GM21367 (cell line): ENCODE data around the gene INPP5A.
"Not testable (repeated sequence)": the region's sequence is repeated elsewhere in the genome, so short reads cannot be mapped to it uniquely, and the experiment has no call there.

Source experiments
- ATAC-seq: cut with Tn5 transposase; IDR thresholded peaks from one replicate; pipeline ENCODE4 v1.9.1; 2021; ENCODE audit not compliant: unreplicated experiment

The INPP5A gene

DNA sequence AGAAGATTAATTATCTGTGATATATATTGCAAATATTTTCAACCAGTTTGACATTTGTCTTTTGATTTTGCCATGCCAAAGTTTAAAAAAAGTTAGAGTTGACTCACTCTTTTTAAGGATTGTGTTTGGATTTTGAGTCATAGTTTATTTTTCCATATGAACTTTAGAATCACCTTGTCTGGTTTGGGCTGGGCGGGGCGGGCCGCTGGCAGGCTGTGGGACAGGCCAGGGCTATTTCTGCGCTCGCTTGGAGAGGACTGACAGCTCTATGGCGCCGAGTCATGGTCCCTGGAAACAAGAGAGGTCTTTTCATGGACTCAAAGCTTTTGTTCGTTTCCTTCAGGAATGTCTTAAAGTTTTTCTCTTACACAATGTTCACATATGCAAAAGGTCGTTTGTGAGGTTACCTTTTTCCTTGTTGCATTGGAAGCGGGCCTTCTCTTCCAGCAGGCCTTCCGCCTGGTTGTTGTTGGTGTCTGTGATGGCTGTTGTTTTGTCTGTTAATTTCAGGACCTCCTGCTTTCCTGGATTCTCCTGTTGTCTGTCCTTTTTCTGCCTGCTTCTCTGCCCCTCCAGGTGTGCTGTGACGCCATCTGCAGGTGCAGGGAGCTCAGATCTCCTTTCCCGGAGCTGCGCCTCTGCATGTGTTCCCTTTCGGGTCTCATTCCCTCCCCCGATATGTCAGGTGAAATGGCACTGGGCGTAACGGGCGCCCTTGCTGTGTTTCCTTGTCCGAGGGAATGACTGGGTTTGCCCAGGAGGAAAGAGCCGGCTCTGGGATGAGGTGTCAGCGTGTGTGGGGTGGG, 53.8 kb downstream of the INPP5A start:
- ATAC-seq, result no peak

DNA sequence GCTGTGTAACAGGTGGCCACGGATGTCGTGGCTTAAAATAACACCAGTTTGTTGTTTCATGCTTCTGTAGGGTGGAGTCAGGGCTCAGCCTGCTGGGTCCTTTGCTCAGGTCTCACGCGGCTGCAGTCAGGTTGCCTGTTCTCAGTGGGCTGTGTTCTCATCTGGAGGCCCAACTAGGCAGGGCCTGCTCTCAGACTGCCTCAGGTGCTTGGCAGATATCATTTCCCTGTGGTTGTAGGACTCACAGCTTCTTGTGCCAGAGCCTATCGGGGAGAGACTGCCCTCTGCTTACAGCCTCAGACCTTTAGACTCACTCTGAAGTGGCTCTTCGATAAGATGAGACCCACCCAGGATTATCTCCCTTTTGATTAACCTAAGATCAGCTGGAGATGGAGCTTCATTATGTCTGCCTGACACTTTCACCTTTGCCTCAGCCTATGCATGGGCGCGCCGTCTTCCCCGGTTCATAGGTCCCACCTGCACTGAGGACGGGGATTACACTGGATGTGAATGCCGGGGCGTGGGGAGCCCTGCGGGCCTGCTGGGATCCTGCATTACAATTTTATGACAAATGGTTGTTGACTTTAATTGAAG, 55.3 kb downstream of the INPP5A start:
- no peak for ATAC-seq

DNA sequence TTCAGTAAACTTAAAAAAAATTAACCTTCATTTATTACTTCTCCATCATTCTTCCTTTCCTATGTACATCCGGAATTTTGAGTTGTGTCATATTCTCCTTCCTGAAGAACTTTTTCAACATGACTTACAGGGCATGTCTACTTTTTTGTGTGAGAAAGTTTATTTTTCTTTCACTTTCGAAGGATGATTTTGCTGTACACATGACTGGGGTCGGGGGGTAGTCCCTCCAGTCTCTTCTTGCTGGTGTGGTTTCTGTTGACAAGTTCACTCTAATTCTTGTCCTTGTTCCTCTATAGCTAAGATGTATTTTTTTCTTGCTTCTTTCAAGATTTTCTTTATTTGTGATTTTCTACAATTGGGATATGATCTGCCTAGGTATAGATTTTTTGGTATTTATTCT, 55.8 kb downstream of the INPP5A start:
- peak; percentile 60 for ATAC-seq

DNA sequence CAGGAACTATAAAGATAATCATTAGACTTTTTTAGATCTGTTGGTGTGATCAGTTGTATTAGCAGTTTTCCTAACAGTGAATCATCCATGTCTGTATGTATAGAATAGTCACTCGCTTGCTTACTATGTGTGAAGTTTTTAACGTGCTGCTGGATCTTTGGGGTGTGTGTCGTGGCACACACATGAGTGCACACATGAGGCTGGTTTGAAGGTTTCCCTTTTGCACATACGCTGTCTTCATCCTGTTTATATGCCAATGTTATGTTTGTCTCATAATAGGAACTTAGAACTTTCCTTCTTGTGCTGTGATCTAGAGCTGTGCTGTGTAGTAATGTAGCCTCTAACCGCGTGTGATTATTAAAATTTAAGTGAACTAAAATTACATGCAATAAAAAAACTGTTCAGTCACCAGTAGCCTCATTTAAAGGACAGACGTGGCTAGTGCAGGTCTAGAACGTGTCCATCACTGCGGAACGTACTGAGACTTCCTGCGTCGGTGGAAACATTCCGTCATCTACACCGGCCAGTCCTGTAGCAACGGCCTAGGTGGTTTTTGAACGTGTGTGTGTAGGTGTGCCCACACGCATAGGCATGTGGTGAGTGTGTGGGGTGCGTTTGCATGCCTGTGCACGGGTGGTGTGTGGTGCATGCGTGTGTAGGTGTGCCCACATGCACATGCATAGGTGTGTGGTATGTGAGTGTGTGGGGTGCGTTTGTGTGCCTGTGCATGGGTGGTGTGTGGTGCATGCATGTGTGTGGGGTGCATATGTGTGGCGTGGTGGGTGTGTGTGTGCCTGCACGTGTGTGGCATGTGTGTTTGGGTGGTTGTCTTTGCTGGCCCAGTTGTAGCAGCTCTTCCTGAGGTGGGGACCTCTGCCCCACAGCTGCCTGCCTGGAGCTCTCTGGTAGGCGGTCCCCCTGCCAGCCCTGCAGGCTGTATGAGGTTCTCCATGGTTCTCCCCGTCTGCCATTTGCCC, 56.6 kb downstream of the INPP5A start:
- peak; percentile 35 for ATAC-seq

DNA sequence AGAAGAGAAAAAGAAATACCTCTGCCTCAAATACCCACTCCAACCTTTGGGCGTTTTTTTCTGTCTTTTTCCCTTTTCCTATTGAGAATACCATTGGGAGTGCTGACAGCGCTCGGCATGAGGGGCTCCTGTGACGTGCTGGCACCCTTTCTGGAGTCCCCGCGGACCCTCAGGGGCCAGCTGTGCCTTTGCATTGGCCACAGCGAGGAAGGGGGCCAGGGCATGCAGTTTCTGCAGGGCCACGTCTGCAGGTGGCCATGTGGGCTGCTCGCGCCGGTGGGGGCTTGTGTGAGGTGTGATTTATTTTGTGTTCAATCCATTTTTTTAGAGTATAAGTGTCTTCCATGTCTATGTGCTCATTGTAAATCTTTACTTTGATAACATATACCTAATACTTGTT, 57.4 kb downstream of the INPP5A start:
- no peak for ATAC-seq

DNA sequence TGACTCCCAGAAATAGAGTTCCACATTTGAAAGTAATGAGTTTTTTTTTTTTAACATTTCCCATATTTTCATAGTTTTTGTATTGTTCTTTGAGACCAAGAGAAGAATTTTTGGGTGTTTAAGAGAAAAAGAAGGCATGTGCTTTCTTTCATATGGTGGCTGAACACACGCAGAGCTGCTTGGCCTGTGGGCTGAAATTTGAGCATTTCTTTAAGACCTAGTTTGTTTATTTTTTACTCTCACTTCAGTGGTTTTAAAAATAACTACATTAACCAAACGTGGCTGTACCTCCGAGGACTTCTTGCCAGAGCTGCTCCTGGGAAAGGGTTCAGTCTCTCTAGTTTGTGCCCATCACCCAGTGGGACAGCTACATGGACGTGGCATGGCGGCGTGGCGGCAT, 58.3 kb downstream of the INPP5A start:
- no peak for ATAC-seq

DNA sequence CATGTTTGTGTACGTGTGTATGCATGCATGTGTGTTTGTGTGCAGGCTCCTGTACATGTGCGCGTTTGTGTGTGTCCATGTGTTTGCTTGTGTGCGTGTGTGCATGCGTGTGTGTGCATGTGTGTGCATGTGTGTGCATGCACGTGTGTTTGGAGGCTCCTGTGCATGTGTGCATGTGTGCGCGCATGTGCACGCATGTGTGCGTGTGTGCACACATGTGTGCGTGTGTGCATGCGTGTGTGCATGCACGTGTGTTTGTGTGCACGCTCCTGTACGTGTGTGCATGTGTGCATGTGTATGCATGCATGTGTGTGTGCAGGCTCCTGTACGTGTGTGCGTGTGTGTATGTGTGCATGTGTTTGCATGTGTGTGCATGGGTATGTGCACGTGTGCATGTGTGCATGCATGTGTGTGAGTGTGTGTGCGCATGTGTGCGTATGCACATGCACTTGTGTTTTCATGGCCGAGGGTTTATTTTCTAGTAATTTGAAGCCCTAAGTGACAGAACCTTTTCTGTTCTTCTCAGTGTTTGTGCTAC, 59.2 kb downstream of the INPP5A start:
- ATAC-seq, result no peak

DNA sequence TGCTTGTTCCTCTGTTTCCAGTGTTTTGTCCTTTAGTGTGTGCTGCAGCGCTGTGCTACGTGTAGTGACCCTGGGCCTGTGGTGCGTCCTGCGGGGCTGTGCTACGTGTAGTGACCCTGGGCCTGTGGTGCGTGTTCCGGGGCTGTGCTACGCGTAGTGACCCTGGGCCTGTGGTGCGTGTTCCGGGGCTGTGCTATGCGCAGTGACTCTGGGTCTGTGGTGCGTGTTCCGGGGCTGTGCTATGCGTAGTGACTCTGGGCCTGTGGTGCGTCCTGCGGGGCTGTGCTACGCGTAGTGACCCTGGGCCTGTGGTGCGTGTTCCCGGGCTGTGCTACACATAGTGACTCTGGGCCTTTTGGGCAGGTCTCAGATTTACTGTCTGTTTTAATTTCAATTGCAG, 60.1 kb downstream of the INPP5A start:
- no peak for ATAC-seq

DNA sequence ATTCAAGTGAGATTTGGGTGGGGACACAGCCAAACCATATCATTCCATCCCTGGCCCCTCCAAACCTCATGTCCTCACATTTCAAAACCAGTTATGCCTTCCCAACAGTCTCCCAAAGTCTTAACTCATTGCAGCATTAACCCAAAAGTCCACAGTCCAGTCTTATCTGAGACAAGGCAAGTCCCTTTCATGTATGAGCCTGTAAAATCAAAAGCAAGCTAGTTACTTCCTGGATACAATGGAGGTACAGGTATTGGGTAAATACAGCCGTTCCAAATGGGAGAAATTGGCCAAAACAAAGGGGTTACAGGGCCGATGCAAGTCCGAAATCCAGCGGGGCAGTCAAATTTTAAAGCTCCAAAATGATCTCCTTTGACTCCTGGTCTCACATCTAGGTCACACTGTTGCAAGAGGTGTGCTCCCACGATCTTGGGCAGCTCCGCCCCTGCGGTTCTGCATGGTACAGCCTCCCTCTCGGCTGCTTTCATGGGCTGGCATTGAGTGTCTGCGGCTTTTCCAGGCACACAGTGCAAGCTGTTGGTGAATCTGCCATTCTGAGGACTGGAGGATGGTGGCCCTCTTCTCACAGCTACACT, 61.5 kb downstream of the INPP5A start:
- ATAC-seq, result not testable (repeated sequence)

DNA sequence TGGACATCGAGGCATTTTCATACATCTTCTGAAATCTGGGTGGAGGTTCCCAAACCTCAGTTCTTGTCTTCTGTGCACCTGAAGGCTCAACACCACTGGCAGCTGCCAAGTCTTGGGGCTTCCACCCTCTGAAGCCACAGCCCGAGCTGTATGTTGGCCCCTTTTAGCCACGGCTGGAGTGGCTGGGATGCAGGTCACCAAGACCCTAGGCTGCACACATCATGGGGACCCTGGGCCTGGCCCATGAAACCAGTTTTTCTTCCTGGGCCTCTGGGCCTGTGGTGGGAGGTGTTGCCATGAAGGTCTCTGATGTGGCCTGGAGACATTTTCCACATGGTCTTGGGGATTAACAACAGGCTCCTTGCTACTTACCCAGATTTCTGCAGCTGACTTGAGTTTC, 62.1 kb downstream of the INPP5A start:
- no peak for ATAC-seq

DNA sequence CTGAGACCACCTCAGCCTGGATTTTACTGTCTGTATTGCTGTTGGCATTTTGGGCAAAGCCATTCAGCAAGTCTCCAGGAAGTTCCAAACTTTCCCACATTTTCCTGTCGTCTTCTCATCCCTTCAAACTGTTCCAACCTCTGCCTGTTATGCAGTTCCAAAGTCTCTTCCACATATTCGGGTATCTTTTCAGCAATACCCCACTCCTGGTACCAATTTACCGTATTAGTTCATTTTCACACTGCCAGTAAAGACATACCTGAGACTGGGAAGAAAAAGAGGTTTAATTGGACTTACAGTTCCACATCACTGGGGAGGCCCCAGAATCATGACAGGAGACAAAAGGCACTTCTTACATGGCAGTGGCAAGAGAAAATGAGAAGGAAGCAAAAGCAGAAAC, 62.8 kb downstream of the INPP5A start:
- ATAC-seq, result no peak

DNA sequence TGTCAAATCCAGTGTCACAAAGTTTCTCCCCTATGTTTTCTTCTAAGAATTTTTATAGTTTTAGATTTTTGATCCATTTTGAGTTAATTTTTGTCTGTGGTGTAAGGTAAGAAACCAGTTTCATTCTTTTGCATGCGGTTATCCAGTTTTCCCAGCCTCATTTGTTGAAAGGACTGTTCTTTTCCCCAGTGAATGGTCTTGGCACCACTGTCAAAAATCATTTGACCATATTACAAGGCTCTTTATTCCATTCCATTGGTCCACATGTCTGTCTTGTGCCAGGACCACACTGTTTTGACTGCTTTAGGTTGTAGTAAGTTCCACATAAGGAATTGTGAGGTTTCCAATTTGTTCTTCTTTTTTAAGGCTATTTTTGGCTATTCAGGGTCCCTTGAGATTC, 64.0 kb downstream of the INPP5A start:
- no peak for ATAC-seq

DNA sequence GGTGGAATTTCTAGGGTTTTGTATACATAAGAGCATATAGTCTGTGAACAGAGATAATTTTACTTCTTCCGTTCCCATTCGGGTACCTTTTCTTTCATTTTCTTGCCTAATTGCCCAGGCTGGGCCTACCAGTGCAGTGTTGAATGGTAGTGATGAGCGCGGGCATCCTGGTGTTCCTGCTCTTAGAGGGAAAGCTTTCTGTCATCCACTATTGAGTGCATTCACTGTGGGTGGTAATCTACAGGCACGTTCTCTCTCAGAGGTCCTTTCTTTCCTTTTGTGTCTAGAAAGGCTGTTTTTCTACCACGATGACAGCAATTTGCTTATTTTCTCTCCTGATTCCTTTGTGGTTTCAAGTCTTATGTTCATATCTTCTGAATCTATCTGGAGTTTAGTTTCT, 65.0 kb downstream of the INPP5A start:
- no peak for ATAC-seq

DNA sequence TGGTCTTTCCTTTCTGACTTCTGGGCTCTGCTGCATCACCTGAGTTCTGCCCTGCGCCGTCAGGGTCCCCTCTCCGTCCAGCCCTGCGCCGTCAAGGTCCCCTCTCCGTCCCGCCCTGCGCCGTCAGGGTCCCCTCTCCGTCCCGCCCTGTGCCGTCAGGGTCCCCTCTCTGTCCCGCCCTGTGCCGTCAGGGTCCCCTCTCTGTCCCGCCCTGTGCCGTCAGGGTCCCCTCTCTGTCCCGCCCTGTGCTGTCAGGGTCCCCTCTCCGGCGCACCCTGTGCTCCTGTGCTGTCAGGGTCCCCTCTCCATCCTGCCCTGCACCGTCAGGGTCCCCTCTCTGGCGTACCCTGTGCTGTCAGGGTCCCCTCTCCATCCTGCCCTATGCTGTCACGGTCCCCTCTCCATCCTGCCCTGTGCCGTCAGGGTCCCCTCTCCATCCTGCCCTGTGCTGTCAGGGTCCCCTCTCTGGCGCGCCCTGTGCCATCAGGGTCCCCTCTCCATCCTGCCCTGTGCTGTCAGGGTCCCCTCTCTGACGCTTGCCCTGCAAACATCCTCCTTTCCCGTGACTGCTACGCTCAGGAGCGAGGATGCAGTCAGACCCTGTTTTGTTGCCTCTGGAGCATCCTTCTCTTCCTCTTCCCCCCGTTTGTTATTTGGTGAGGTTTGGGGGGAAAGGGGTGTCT, 66.4 kb downstream of the INPP5A start:
- ATAC-seq, result no peak

DNA sequence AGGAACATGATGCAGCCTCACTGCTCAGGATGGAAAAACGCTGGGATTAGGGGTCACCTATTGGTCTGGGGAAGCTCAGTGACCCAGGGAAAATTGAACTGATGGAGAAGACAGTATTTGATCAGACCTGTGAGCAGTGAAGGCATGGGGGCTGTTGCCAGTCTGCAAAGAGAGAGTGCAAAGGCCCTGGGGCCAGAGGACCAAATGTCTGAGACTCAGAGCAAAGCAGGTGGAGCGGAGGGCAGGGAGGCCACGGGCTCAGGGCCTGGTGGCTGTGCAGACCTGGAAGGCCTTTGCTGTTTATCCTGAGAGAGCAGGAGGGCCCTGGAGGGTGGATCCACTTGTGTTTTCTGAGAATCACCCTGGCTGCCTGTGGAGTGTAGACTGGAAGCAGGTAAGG, 67.1 kb downstream of the INPP5A start:
- ATAC-seq, result no peak

DNA sequence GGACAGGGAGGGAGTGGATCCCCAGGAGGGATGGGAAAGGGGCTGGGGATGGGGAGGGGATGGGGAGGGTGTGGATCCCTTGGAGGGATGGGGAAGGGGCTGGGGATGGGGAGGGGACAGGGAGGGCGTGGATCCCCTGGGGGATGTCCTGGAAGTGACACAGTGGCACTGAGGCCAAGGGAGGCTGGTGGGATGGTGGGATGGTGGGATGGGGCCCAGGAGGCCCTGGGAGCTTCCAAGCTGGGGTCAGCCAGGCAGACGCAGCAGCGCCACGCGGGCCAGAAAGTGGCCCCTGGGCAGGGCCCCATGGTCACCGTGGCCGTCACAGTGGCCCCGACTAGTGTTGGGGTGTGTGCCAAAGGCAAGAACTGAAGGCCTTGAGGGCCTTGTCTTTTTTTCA, 67.8 kb downstream of the INPP5A start:
- no peak for ATAC-seq

DNA sequence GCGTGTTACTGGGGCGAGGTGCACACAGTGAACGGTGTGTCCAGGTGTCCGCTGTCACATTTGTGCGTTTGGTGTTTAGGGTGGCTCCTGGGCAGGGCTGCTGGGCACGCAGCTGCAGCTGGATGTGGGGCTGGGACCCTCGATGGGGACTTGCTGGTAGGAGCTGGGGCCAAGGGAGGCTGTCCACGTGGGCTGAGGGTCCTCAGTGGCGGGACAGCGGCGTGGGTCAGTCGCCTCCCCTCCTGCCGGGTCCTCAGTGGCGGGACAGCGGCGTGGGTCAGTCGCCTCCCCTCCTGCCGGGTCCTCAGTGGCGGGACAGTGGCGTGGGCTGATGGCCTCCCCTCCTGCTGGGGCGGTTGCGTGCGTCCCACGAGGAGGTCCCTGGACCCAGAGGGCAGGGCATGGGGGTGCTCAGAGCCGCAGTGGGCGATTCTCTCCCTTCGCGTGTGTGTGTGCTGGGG, 68.5 kb downstream of the INPP5A start:
- ATAC-seq, result no peak

DNA sequence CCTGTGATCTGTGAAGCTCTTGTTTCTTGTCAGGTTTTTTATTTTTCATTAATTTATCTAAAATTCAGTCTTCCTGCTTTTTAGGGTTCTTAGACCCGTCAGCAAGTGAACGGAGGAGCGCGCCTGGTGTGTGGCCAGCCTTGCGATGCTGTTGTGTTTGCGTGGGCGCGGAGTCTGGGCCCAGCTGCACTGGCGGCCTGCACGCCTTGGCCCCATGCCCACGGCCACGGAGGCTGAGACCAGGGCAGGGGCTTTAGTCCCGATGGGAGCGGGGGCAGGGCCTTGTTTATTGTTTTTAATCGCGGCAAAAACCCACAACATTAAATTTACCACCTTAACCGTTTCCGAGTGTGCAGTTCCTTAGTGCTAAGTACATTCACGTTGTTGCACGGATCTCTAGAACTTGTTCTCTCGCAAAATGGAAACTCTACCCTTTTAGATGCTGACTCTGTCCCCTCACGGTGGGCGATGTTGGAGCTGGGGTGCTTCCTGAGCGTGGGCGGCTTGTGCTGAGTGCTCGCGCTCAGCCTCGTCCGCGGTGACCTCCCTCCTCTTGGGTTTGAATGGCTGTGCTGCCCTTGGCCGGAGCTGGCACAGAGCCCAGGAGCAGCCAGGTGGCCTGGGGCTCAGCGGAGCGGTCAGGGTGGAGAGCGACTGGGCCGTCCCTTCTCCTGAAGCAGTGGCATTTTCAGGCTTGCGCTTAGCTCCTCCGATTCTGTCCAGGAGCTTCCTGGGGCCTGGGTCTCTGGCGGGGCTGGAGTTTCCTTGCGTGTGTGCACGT, 69.1 kb downstream of the INPP5A start:
- ATAC-seq, result no peak

DNA sequence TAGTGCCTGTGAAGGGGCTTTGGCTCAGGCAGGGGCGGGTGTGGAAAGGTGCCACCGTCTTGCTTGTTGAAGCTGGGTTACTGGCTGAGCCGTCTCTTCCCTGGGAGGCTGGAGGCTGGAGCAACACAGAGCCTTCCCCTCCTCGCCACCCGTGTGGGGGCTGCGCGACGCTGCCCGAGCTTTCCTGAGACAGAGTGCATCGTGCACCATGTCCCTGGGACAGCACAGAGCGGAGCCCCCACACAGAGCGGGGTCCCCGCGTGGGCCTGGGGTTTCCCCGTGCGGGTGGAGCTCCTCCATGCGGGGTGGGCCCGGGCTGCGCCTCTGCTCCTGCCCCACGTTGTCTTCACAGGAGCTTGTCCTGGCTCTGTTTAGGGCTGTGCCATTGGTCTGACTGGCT, 69.9 kb downstream of the INPP5A start:
- ATAC-seq, result no peak
